ENCODE measurements around the gene IL5.
"Not testable (repeated sequence)": the region's sequence is repeated elsewhere in the genome, so short reads cannot be mapped to it uniquely, and the experiment has no call there.

The IL5 gene

DNA sequence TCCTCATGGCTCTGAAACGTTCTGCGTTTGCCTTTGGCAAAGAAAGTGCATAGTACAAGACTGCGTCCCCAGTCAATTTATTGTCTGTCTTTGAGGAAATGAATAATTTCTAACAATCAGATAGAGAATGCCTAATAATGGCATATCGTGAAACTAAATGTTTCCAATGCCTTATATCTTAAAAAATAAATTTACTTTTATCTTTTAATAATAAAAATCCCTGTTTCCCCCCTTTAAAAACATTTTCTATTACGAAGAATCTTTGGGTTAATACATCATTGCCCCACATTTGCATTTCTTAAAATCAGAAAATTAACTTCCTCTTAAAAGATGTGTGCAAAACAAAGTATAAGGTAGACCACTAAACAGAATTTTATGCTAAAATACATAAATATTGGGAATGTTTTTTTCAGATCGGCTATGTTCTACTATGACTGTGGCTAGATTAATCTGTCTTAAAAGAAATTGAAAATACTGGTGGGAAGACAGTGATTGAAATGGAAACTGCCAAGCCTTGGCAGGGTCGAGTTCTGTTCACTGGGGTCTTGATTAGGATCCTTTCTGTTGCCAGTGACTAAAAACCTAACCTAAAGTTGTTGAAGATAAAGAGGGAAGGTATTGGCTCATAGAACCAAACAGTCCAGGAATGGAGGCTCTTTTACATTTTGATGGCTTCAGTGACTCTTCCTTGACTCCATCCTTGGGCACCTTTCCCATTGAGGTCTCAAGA is at the start of gene IL5:
TSS of gene IL5 (minus strand) at position 51 of the 730 bp plus-strand sequence. CDS start at position 7, 44 bp downstream.
- no peak for DNase-seq (ENCODE audit: low read depth in 2 of 2)

DNA sequence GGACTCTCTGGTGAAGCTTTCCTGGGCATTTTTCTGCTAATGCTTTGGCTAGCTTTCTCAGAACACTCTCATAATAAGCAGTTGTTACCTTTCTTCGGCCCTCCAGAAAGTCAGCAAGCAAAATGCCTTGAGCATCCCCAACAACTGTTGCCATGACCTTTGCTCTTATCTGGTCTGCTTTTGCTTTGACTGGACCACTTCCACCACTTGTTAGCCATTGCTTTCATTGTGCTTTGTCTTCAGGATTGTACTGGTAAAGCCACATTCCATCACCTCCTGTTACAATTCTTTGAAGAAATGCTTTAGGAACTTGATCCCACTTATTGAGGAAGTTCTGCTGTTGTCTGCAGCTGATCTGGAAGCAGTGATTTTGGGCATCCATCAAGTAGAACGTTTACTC is 49.2 kb upstream of the IL5 start:
- DNase-seq (ENCODE audit: low read depth in 2 of 2) = no peak

DNA sequence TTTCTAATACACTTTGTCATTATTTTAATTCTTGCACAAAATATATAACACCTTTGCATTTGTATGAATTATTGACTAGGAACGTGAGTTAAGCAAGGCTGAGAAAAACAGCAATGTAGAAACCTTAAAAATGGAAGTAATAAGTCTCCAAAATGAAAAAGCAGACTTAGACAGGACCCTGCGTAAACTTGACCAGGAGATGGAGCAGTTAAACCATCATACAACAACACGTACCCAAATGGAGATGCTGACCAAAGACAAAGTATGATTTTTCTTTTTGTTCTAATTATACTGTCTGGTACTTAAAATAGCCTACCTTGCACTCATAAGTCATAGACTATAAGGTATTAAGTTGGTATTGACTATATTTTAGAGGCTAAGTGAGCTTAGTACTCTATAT is 47.8 kb upstream of the IL5 start:
- DNase-seq (ENCODE audit: low read depth in 2 of 2) = no peak

DNA sequence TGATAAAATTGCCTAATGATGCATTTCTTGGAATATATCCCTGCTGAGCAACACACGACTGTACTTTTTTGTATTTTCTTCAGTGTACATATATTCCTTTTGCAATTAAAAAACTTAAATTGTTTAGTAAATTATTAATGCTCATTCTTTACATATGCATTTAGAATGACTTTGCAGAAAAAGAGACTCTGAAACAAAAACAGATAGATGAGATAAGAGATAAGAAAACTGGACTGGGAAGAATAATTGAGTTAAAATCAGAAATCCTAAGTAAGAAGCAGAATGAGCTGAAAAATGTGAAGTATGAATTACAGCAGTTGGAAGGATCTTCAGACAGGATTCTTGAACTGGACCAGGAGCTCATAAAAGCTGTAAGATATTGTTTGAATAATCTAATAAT is 46.1 kb upstream of the IL5 start:
- DNase-seq (ENCODE audit: low read depth in 2 of 2) = no peak

DNA sequence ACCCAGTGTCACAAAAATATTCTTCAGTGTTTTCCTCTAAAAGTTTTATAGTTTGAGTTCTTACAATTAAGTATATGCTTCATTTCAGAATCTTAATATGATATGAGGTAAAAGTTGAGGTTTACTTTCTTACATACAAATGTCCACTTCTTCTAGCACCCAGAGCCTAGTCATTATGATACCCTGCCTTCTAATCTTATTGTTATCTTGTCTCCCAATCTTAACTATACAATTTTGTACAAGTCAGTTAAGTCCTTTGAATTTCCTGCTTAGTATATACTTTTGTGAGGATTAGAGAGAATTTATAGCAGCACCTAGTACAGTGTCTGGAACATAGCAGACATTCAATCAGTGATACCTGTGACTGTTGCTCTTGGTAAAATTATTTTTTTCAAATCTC is 42.7 kb upstream of the IL5 start:
- no peak for DNase-seq (ENCODE audit: low read depth in 2 of 2)

DNA sequence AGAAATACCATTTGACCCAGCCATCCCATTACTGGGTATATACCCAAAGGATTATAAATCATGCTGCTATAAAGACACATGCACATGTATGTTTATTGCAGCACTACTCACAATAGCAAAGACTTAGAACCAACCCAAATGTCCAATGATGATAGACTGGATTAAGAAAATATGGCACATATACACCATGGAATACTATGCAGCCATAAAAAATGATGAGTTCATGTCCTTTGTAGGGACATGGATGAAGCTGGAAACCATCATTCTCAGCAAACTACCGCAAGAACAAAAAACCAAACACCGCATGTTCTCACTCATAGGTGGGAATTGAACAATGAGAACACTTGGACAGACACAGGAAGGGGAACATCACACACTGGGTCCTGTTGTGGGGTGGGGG is 41.2 kb upstream of the IL5 start:
- DNase-seq (ENCODE audit: low read depth in 2 of 2) = not testable (repeated sequence)

DNA sequence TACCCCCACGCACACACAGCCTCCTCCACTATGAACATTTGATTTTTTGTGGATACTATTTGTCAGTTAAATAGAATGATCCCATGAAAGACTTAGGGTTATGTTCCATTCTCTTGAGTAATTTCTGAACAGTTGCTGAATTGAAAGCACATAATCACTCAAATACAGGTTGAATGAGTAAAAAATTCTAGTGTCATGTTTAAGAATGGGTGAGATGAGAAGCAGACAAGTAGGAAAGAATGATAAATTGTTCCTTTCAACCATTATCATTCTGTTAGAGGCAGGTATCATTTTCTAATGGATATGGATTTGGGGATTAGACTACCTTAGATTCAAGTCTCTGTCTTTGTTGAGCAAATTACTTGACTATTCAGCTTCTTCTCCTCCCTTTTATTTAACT is 32.8 kb upstream of the IL5 start:
- no peak for DNase-seq (ENCODE audit: low read depth in 2 of 2)

DNA sequence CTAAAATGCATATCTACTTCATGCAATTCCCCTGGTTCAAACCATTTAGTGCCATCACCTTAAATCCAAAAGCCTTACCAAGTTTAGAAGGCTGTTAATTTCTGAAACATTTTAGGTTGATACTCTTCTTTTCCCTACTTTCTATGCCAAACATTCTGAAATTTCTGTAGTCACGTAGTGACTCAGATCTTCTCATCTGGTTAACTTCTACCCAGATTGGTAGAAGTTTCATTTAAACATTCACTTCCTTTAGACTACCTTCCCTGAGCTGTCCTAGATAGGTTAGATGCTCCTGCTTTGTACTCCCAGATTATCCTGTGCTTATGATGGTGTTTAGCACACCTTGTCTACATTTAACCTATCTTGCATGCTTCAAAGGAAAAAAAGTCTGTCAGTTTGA is 23.3 kb upstream of the IL5 start:
- no peak for DNase-seq (ENCODE audit: low read depth in 2 of 2)

DNA sequence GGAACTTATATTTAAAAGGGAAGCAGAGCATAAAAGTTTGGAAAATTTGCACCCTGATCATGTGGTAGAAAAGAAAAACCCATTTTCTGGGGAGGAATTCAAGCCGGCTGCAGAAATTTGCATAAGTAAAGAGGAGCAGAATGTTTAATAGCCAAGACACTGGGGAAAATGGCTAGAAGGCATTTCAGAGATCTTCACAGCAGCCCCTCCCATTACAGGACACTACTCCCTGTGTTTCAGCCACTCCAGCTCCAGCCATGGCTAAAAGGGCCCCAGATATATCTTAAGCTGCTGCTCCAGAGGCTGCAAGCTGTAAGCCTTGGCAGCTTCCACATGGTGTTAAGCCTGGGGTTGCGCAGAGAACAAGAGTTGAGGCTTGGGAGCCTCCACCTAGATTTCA is 21.2 kb upstream of the IL5 start:
- DNase-seq (ENCODE audit: low read depth in 2 of 2) = not testable (repeated sequence)

DNA sequence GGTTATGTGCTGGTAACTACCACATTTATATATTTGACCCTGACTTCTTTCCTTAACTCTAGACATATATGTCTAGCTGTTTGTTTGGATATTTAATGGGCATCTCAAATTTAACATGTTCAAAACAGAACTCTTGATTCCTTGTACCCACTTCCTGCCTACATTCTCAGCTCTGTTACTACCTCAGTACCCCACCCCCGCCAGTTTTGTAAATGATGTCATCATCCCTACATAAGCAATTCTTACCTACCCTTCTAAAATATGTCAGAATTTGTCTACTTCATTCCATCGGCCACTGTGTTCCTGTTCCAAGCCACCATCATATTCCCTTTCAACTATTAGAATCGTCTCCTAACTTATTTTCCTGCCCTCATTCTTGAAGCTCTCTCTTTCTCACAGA is 18.3 kb upstream of the IL5 start:
- no peak for DNase-seq (ENCODE audit: low read depth in 2 of 2)

DNA sequence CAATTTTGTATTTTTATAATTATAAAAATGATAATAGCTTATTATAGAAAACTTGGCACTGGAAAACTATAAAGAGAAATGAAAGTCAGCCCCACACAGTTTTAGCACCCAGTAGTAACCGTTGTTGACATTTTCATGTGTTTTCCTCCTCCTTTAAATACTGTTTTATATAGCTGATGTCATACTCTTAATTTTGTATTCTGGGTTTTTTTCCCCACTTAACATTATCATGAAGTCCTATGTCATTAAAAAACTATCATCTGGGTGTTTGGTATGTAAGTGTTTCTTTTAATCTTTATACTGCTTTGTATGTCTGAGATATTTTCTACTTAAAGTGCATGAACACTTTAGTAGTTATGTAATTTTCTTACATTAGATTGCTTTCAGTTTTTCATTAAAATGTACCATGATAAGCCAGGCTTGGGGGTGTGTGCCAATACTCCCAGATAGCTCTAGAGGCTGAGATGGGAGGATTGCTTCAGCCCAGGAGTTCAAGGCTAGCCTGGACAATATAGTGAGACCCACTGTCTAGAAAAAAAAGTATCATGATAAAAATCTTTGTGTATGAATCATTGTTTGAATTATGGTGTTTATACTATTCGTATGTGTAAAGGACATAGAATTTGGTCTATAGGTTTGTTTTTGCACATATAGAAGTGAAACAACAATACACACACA is 16.2 kb upstream of the IL5 start:
- DNase-seq (ENCODE audit: low read depth in 2 of 2) = no peak

DNA sequence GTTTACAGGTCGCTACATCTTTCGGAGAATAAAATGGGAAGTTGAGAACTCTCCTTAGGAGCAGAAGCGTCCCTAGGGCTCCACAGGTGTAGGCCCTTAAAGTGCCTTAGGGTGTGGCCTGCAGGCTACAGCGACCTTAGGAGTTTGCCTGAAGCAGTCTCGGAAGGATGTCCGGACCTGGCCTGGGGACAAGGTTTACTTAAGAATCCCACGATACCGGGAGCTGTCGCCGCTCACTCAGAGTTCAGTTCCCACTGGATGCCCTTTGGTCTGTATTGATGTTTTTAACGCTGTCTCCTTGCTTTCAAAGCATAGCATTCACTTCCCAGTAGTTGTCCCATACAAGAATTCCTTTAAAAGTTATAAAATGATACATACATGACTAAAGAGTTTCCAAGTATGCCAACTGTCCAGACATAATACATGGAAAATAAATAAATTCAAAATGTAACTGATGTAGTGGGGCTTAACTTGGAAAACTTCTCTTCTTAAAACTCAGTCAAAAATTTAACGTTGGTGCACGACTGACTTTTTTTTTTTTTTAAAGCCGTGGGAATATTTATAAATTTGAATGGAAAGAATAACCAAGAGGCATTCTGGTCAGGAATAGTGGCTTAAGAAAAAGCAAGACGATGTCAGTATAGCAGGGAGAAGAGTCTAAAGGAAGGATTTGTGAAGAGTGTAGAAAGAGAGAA is 14.3 kb upstream of the IL5 start:
- DNase-seq (ENCODE audit: low read depth in 2 of 2) = peak in 1 of 2 donors; percentile 4

DNA sequence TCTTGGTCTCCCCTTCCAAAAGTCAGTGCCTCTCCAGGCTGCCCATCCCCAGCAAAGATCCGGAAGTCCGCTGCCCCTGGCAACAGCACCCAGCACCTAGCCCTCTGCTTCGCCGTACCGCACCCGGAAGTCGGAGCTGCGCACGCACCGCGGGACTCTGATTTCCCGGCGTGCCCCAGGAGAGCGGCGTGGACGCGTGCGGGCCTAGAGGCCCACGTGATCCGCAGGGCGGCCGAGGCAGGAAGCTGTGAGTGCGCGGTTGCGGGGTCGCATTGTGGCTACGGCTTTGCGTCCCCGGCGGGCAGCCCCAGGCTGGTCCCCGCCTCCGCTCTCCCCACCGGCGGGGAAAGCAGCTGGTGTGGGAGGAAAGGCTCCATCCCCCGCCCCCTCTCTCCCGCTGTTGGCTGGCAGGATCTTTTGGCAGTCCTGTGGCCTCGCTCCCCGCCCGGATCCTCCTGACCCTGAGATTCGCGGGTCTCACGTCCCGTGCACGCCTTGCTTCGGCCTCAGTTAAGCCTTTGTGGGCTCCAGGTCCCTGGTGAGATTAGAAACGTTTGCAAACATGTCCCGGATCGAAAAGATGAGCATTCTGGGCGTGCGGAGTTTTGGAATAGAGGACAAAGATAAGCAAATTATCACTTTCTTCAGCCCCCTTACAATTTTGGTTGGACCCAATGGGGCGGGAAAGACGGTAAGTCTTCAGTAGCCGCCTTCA is 13.6 kb upstream of the IL5 start, which contains the start of gene RAD50:
TSS of gene RAD50 (plus strand) at position 215 of the 715 bp plus-strand sequence. CDS start at position 563, 348 bp downstream.
- DNase-seq (ENCODE audit: low read depth in 2 of 2) = peak; percentile 86 to 90

DNA sequence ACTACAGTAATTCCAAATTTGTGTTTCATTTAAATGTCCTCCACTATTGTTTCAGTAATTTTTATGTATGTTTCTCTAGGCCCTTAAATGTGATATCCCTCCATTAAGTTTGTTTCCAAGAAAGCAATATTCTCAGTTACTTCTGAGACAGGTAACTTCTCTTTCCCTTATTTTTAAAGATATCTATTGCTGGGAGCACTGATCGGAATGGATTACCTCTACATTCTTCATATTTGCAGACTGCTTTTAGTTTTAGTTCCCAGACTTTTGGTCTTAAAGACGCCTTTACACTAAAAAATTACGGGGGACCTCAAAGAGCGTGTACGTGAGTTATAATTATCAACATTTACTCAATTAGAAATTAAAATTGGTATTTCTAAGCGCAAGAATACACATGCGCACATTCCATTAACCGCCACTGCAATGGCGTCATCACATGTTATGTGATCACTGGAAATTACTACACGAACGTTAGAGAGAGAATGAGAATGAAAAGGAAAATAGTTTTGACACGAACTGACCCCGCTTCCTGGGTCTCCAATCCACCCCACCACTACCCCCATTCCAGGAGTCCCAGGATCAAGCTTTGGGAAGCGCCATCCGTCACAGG is 12.9 kb upstream of the IL5 start:
- no peak for DNase-seq (ENCODE audit: low read depth in 2 of 2)

DNA sequence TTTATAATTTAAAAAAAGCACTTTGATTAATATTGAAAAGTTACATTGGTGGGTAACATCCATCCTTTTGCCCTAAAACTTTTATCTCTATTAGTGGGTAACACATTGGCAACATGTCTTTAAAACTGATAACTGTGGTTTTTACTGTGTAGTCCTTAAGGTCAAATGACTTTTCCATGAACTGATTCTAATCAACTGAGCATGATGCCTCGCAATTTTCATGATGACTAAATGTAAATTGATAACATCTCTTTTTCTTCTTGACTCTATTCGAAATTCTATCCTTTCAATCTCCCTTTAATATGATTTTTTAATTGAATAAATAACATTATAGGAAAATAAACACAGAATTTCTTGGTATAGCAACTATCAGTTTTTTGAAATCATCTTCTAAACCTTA is 6.3 kb upstream of the IL5 start:
- no peak for DNase-seq (ENCODE audit: low read depth in 2 of 2)

DNA sequence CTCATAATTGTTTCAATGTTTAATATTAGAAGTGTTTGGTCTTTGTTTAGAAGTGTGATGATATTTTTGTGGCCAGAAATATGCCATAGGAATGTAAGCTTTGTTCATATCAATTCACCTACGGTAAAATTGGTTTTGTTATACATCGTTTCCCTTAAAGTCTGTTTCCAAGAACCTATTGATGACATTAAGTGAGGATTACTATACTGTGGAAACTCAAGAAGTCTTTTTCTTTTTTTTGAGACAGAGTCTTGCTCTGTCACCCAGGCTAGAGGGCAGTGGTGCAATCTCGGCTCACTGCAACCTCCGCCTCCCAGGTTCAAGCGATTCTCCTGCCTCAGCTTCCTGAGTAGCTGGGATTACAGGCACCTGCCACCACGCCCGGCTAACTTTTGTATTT is 5.5 kb upstream of the IL5 start:
- not testable (repeated sequence) for DNase-seq (ENCODE audit: low read depth in 2 of 2)

DNA sequence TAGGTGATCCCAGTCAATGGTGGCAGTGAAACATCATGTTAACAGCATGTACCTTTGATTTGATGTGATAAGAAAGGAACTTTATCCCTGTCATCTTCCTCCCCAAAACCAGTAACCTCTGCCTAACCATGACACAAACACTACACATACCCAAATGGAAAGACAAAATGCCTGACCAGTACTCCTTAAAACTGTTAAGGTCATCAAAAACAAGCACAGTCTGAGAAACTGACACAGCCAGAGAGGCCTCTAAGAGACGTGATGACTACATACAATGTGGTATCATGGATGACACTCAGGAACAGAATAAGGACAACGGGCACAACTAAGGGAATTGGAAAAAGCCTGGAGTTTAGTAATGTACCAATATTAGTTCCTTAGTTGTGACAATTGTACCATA is 3.9 kb upstream of the IL5 start:
- no peak for DNase-seq (ENCODE audit: low read depth in 2 of 2)

DNA sequence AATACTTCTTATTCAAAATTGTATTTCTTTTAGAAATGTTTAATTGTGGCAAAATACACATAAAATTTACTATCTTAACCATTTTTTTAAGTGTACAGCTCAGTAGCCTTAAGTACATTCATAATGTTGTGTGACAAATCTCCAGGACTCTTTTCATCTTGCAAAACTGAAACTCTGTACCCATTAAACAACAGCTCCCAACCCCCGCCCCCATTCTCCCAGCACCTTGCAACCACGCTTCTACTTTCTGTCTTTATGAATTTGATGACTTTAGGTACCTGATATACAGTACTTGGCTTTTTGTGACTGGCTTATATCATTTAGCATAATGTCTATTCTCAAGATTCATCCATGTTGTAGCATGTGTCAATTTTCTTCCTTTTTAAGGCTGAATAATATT is 2.8 kb upstream of the IL5 start:
- DNase-seq (ENCODE audit: low read depth in 2 of 2) = no peak

DNA sequence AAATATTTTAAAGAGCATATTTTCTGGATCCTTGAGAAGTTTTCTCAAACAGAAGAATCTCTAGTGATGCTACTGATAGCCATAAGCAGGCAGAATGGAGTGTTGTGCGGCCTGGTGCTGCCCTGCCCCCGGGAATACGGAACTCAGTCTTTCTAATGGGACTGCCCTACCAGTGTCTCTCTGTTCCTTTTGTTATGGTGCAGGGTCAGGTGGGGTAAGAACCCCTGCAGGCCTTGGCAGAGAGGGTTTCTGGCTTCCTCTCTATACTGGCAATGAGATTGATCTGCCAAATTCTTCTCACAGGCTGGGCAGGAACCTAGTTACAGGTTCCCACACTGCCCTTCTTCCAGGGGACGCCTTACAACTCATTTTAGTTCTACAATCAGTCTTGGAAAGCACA is 2.6 kb downstream of the IL5 start:
- DNase-seq (ENCODE audit: low read depth in 2 of 2) = no peak

DNA sequence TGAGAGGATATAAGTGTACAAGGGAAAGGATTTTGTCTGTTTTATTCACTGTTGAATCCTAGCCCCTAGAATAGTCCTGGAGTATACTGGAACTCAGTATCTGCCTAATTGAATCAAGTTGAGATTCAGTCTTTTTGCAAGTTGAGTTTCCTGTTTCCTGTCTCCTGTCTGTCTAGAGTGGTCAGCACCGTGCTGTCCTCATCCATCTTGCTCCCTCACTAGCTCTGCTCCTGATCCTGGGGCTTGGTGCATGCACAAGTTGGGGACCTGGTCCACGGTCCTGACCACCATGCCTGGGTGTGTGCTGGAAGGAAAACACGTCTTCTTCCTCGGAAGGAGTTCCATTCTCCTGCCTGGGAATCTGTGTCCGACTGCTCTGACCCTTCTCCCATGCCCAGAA is 3.2 kb downstream of the IL5 start:
- DNase-seq (ENCODE audit: low read depth in 2 of 2) = no peak

DNA sequence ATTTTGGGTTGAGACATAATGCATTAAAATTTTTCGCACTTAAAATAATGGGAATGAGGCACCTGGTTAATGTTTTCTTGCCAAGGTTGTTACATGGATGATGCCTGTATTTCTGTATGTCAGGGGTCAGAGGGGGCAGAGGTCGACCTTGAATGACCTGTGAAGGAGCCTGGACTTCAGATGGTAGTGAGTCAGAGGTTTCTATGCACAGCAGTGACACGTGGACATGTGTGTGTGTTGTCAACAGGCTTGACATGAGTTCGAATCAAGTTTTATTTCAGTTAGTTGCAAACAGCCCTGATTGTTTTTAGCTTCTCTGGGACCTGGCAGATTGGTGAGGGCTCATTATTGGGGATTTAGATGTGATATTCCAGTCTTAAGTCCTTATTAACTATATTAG is 3.6 kb downstream of the IL5 start:
- DNase-seq (ENCODE audit: low read depth in 2 of 2) = no peak

DNA sequence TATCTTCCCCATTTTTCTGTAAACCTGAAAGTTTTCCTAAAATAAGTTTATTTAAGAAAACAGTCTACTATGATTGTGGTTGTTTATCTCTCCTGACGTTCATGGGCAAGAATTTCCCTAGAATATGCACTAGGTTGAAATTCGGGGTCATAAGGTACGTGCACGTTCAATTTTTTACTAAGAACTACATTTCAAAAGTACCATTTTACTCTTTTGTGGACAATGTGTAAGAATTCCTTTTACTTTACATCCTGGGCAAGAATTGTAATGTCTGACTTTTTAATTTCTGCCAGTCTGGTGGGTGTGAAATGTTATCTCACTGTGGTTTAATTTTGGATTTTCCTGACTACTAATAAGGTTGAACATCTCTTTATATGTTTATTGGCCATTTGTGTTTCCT is 12.4 kb downstream of the IL5 start:
- DNase-seq (ENCODE audit: low read depth in 2 of 2) = no peak
